ENCODE data around the gene PTPRA. TPM values are rescaled to one million over a fixed set of nuclear protein-coding genes. Genes with fewer than 3 reads are reported as not detected.

PTPRA gene
- total and polyA plus RNA-seq, 2 of the 4 experiments (the other 2 are of a cell fraction): 35.0 to 50.0 TPM

DNA sequence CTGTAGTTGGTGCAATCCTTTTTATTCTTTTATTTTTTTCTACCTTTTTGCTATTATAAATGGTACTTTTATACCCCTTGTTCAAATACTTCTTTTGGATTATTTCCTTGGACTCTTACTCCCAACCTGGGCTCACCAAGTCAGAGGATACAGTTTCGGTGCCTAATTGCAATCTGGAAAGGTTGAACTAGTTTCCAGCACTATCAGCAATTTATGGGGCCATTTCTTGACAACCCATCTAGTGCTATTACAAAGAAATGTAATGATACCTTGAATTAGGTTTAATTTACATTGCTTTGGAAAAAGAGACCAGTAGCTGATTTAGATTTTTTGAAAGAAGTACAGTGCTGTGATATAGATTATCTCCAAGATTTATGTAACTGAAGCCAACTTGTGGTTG, 5.2 kb downstream of the PTPRA start:
- Histone ChIP-seq H3K4me3 (ENCODE audit: insufficient read depth, low read depth, low read length) (no peak overlapping the region), H2AK9ac (replicated peaks; ENCODE audit: low read depth, low read length, poor library complexity) (no peak overlapping the region), H3K79me1 (ENCODE audit: low read depth in 1 of 2, low read length in 2 of 2) (peaks cover 18 to 79% of the 10 kb centered on the region in 2 experiments), H3K27ac (ENCODE audit: insufficient read depth, low read length) (no peak overlapping the region), H2BK20ac (ENCODE audit: low read depth, low read length) (no peak overlapping the region), H3K9me1 (ENCODE audit: insufficient read depth, low read length) (peaks cover 16% of the 10 kb centered on the region), H2AK5ac (ENCODE audit: low read depth, low read length) (no peak overlapping the region), H3K36me3 (ENCODE audit: control insufficient read depth, insufficient read depth, low read length) (no peaks in the 10 kb centered on the region), H3K9me3 (ENCODE audit: control insufficient read depth, insufficient read depth, low read length) (no peaks in the 10 kb centered on the region), H4K5ac (ENCODE audit: low read depth, low read length) (no peak overlapping the region), H3K4me2 (ENCODE audit: low read depth, low read length) (no peak overlapping the region), H2AFZ (replicated peaks; ENCODE audit: low read length, poor library complexity) (no peak overlapping the region), H3K9ac (ENCODE audit: low read depth, low read length) (no peak overlapping the region), H3K56ac (ENCODE audit: extremely low read depth, insufficient read depth, low read length) (no peak overlapping the region), H3K4me1 (ENCODE audit: control insufficient read depth, insufficient read depth, low read length) (peaks cover 7% of the 10 kb centered on the region; the same call in 1 of the 2 replicates), H4K20me1 (ENCODE audit: insufficient read depth, low read length) (peaks cover 41% of the 10 kb centered on the region), H3K4ac (ENCODE audit: low read depth, low read length) (no peak overlapping the region), H3K14ac (replicated peaks; ENCODE audit: low read depth, low read length) (no peak overlapping the region), H2BK15ac (ENCODE audit: low read depth, low read length) (no peak overlapping the region), H3K27me3 (ENCODE audit: control insufficient read depth, insufficient read depth, low read length) (no peaks in the 10 kb centered on the region), H4K8ac (ENCODE audit: low read depth in 2 of 2, low read length in 2 of 2) (no peak overlapping the region), H2BK120ac (ENCODE audit: low read depth, low read length) (no peak overlapping the region), H3K23ac (ENCODE audit: low read depth, low read length) (no peak overlapping the region), H3K18ac (ENCODE audit: low read depth, low read length) (no peak overlapping the region), H2BK5ac (ENCODE audit: low read depth, low read length, poor library complexity, severe bottlenecking) (no peak overlapping the region), H4K91ac (ENCODE audit: insufficient read depth, low read depth, low read length) (no peak overlapping the region)
- WGBS, 2 experiments (ENCODE audit: extremely low coverage in 2 of 2, insufficient read length in 1 of 2): no CpG with 5 or more reads among the region's 1 CpG
- intact Hi-C loops (cut with micrococcal nuclease) (loop anchor here (2.0 kb wide), 1 partner anchor 122 kb away; no protein-coding TSS in a partner anchor), in situ Hi-C loops (cut with MboI; ENCODE audit: low sequenced_read_pairs) (loop anchor here (10.0 kb wide), 1 partner anchor 116 kb away; no protein-coding TSS in a partner anchor), dilution Hi-C loops (cut with HindIII; ENCODE audit: low sequenced_read_pairs, unreplicated experiment) (no loop called here)
- ChIA-PET CTCF (interaction anchor here (0.6 kb wide), 1 partner anchor 274 kb away, joined by 3 read pairs; no protein-coding TSS in a partner anchor), POLR2A (ENCODE audit: unreplicated experiment) (interaction anchor here (0.5 kb wide), 1 partner anchor 158 kb away, joined by 3 read pairs; no protein-coding TSS in a partner anchor)
- ATAC-seq (ENCODE audit: low read depth) (no peak), DNase-seq (no peak)
- no TSS peak for BruUV-seq (replicated peaks)
- no peak for TF ChIP-seq RAD21 (IDR thresholded peaks at IDR 0.05; ENCODE audit: low read length)
- peak; percentile 19; the same call in 1 of the 2 replicates for TF ChIP-seq MAFK (IDR thresholded peaks at IDR 0.05; ENCODE audit: low read depth, low read length)

Measured in IMR-90 (cell line).